HG03571 (cell line): ENCODE results near the gene TMEM132C.

Experiments
- ATAC-seq: cut with Tn5 transposase; IDR thresholded peaks from one replicate; pipeline ENCODE4 v1.9.1; 2021; ENCODE audit not compliant: unreplicated experiment

Gene TMEM132C

GRCh38 chr12:128745772-128746689, 479.1 kb downstream of the TMEM132C start:
- ATAC-seq = no peak

- no peak for ATAC-seq
Measured at GRCh38 chr12:128747441-128747840, 480.5 kb downstream of the TMEM132C start.

DNA sequence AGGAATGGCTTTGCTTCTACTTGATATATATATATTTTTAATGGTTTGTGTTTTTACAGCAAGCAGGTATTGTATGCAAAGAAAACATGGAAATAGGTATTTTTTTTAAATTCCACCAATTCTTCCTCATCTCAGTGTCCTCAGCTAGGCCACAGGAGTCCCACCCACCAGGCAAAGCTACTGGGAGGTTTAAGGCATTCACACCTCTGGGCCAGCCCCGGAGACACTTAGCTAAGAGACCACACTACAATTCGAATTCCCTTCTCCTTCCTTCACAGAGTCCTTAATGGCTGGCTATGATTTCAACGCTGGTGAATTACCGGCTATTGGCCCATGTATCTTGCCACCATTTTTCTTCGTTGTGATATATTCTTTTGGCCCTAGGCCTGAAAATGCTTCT, 485.4 kb downstream of the TMEM132C start:
- no peak for ATAC-seq

GRCh38 chr12:128753438-128753837, 486.5 kb downstream of the TMEM132C start:
- ATAC-seq = no peak

GRCh38 chr12:128754275-128754674, 487.3 kb downstream of the TMEM132C start:
- no peak for ATAC-seq

DNA sequence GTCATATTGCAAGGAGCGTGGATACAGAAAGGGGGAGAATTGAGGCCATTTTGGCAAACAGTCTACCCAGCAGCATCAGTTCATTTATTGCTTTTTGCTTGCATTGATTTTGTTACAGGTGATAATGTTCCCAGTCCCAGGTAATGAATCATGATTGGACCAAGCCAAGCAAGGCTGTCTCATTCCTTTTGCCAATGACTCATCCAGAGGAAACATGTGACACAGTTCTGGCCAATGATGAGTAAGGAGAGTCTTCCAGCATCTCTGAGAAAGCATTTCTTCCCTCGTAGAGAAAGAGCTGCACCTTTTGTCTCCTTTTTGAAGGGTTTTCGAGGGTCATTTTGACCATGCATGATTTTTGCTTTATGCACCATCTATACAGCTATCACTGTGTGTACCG, 488.6 kb downstream of the TMEM132C start:
- ATAC-seq = no peak
